Neural progenitor cell (in vitro differentiated cells): ENCODE measurements around the gene PRDM16. TPM values are rescaled to one million over a fixed set of nuclear protein-coding genes. Genes with fewer than 3 reads are reported as not detected.

Experiments used
- DNase-seq: peaks from one replicate; pipeline ENCODE4 v3.0.0-alpha.2; 2016; ENCODE audit warnings: low spot score
- H2AFZ ChIP-seq: fragments of 200-600 bp; sonication (generic); replicated peaks from 2 replicates; pipeline ENCODE4 v1.6.1; 2016; ENCODE audit warnings: antibody characterized with exemption
- H3F3A ChIP-seq: fragments of 200-600 bp; sonication (generic); 2 replicates; pipeline ENCODE4 v1.6.1; 2016; ENCODE audit warnings: antibody characterized with exemption, low read depth
- H3K27ac ChIP-seq: fragments of 200-600 bp; sonication (generic); 2 replicates; pipeline ENCODE4 v1.5.1; 2016; ENCODE audit warnings: mild to moderate bottlenecking
- H3K27me3 ChIP-seq: fragments of 200-600 bp; sonication (generic); 2 replicates; pipeline ENCODE4 v1.6.1; 2016; ENCODE audit warnings: mild to moderate bottlenecking, moderate library complexity
- H3K36me3 ChIP-seq: fragments of 200-600 bp; sonication (generic); 2 replicates; pipeline ENCODE4 v1.5.1; 2016
- H3K4me1 ChIP-seq: fragments of 200-600 bp; sonication (generic); 2 replicates; pipeline ENCODE4 v1.6.1; 2016; ENCODE audit warnings: mixed run types
- H3K4me2 ChIP-seq: fragments of 200-600 bp; sonication (generic); 2 replicates; pipeline ENCODE4 v1.6.1; 2016
- H3K4me3 ChIP-seq: fragments of 200-600 bp; sonication (generic); 2 replicates; pipeline ENCODE4 v1.5.1; 2016
- H3K79me2 ChIP-seq: fragments of 200-600 bp; sonication (generic); 2 replicates; pipeline ENCODE4 v1.6.1; 2016; ENCODE audit warnings: low read depth
- H3K9ac ChIP-seq: fragments of 200-600 bp; sonication (generic); 2 replicates; pipeline ENCODE4 v1.6.1; 2016
- H3K9me3 ChIP-seq: fragments of 200-600 bp; sonication (generic); 2 replicates; pipeline ENCODE4 v1.5.1; 2016; ENCODE audit warnings: low read depth
- H4K20me1 ChIP-seq: fragments of 200-600 bp; sonication (generic); 2 replicates; pipeline ENCODE4 v1.6.1; 2016; ENCODE audit warnings: low read depth
- H3K27ac Mint-ChIP-seq: 3 replicates; pipeline ENCODE4 v1.8.0; 2021; ENCODE audit warnings: mixed read lengths
- H3K27me3 Mint-ChIP-seq: 2 replicates; pipeline ENCODE4 v1.8.0; 2022; ENCODE audit warnings: low read depth, mild to moderate bottlenecking, inconsistent platforms, moderate library complexity, mixed read lengths; ENCODE audit not compliant: insufficient read depth
- H3K36me3 Mint-ChIP-seq: 3 replicates; pipeline ENCODE4 v1.8.0; 2021; ENCODE audit warnings: mixed read lengths
- H3K4me1 Mint-ChIP-seq: 3 replicates; pipeline ENCODE4 v1.8.0; 2021; ENCODE audit warnings: mixed read lengths
- H3K4me3 Mint-ChIP-seq: 3 replicates; pipeline ENCODE4 v1.8.0; 2021; ENCODE audit warnings: mild to moderate bottlenecking, moderate library complexity, mixed read lengths
- H3K9me3 Mint-ChIP-seq: 3 replicates; pipeline ENCODE4 v1.8.0; 2020; ENCODE audit warnings: mixed read lengths
- CTCF ChIP-seq: fragments of 200-600 bp; sonication (generic); IDR thresholded peaks from 2 replicates; pipeline ENCODE4 v1.5.1; 2017; ENCODE audit warnings: antibody characterized with exemption, mild to moderate bottlenecking
- EZH2 ChIP-seq: fragments of 200-600 bp; sonication (generic); IDR thresholded peaks from 2 replicates; pipeline ENCODE4 v1.6.1; 2017; ENCODE audit warnings: antibody characterized with exemption, mild to moderate bottlenecking, moderate library complexity
- EZH2phosphoT487 ChIP-seq: fragments of 200-600 bp; sonication (generic); IDR thresholded peaks from 2 replicates; pipeline ENCODE4 v1.6.1; 2017; ENCODE audit warnings: antibody characterized with exemption
- total RNA-seq: library from RNA; depleted of rRNA; stranded (reverse); fragments of >200 nt; gene quantifications from 2 replicates; pipeline ENCODE4 v1.2.3, GENCODE V29; 2015; ENCODE audit warnings: low replicate concordance

PRDM16 gene
- total RNA-seq, 1 donor from 2014 or later: 1.9 TPM

- Histone ChIP-seq H3K9me3 (no peaks in the 10 kb centered on the region), H3K36me3 (no peaks in the 10 kb centered on the region), H3K4me1 (no peaks in the 10 kb centered on the region), H3K79me2 (no peaks in the 10 kb centered on the region), H3K9ac (no peak overlapping the region), H2AFZ (no peak overlapping the region), H3K4me3 (no peak overlapping the region), H3F3A (no peaks in the 10 kb centered on the region), H3K4me2 (no peak overlapping the region), H3K27me3 (no peaks in the 10 kb centered on the region), H4K20me1 (no peaks in the 10 kb centered on the region), H3K27ac (no peak overlapping the region)
- Mint-ChIP-seq H3K4me3 (no peak overlapping the region), H3K27ac (no peak overlapping the region), H3K27me3 (peaks cover 6% of the 10 kb centered on the region), H3K4me1 (peaks cover 14% of the 10 kb centered on the region), H3K36me3 (no peaks in the 10 kb centered on the region), H3K9me3 (no peaks in the 10 kb centered on the region)
- no peak for TF ChIP-seq EZH2phosphoT487
- DNase-seq: no peak
Measured at GRCh38 chr1:3289502-3289901, 220.5 kb downstream of the PRDM16 start.

- Mint-ChIP-seq H3K27ac (no peak overlapping the region), H3K4me3 (no peak overlapping the region), H3K9me3 (no peaks in the 10 kb centered on the region), H3K27me3 (peaks cover 4% of the 10 kb centered on the region), H3K36me3 (no peaks in the 10 kb centered on the region), H3K4me1 (peaks cover 12% of the 10 kb centered on the region)
- Histone ChIP-seq H3K4me2 (no peak overlapping the region), H3K36me3 (no peaks in the 10 kb centered on the region), H3K4me3 (no peak overlapping the region), H4K20me1 (no peaks in the 10 kb centered on the region), H3K4me1 (no peaks in the 10 kb centered on the region), H3K27me3 (no peaks in the 10 kb centered on the region), H3K9me3 (no peaks in the 10 kb centered on the region), H3K9ac (no peak overlapping the region), H2AFZ (no peak overlapping the region), H3K79me2 (no peaks in the 10 kb centered on the region), H3F3A (no peaks in the 10 kb centered on the region), H3K27ac (no peak overlapping the region)
- TF ChIP-seq EZH2 (no peak), EZH2phosphoT487 (no peak), CTCF (no peak)
- no peak for DNase-seq
Measured at GRCh38 chr1:3290438-3290837, 221.4 kb downstream of the PRDM16 start.

GRCh38 chr1:3290915-3291314 is 221.9 kb downstream of the PRDM16 start:
- Histone ChIP-seq H3K27ac (no peak overlapping the region), H3K79me2 (no peaks in the 10 kb centered on the region), H2AFZ (no peak overlapping the region), H3K9ac (no peak overlapping the region), H3K36me3 (no peaks in the 10 kb centered on the region), H3K4me3 (no peak overlapping the region), H3F3A (no peaks in the 10 kb centered on the region), H3K4me1 (no peaks in the 10 kb centered on the region), H4K20me1 (no peaks in the 10 kb centered on the region), H3K4me2 (no peak overlapping the region), H3K27me3 (no peaks in the 10 kb centered on the region), H3K9me3 (no peaks in the 10 kb centered on the region)
- Mint-ChIP-seq H3K4me3 (no peak overlapping the region), H3K27me3 (peaks cover 2% of the 10 kb centered on the region), H3K9me3 (no peaks in the 10 kb centered on the region), H3K36me3 (no peaks in the 10 kb centered on the region), H3K4me1 (peaks cover 7% of the 10 kb centered on the region), H3K27ac (no peak overlapping the region)
- no peak for TF ChIP-seq EZH2
- TF ChIP-seq EZH2phosphoT487: no peak
- no peak for TF ChIP-seq CTCF
- no peak for DNase-seq

- H3K36me3 ChIP-seq: no peaks in the 10 kb centered on the region
- H3F3A ChIP-seq: no peaks in the 10 kb centered on the region
- TF ChIP-seq CTCF (no peak), EZH2phosphoT487 (no peak), EZH2 (no peak)
- no peaks in the 10 kb centered on the region for H3K79me2 ChIP-seq
- Mint-ChIP-seq H3K9me3 (no peaks in the 10 kb centered on the region), H3K27ac (no peak overlapping the region), H3K4me3 (peak overlapping the region; percentile 58), H3K27me3 (peaks cover 5% of the 10 kb centered on the region), H3K36me3 (no peaks in the 10 kb centered on the region), H3K4me1 (peaks cover 5% of the 10 kb centered on the region)
- no peak overlapping the region for H3K27ac ChIP-seq
- H2AFZ ChIP-seq: no peak overlapping the region
- H3K4me3 ChIP-seq: no peak overlapping the region
- H3K4me2 ChIP-seq: no peak overlapping the region
- H4K20me1 ChIP-seq: no peaks in the 10 kb centered on the region
- no peaks in the 10 kb centered on the region for H3K4me1 ChIP-seq
- H3K9ac ChIP-seq: no peak overlapping the region
- no peak for DNase-seq
- H3K9me3 ChIP-seq: no peaks in the 10 kb centered on the region
- no peaks in the 10 kb centered on the region for H3K27me3 ChIP-seq
Measured at GRCh38 chr1:3292051-3292722, 223.2 kb downstream of the PRDM16 start.
